GM18870 (cell line): ENCODE measurements around the gene UTP18.
"Not testable (repeated sequence)": the region's sequence is repeated elsewhere in the genome, so short reads cannot be mapped to it uniquely, and the experiment has no call there.

Experiments used
- ATAC-seq: cut with Tn5 transposase; IDR thresholded peaks from one replicate; pipeline ENCODE4 v1.9.1; 2021; ENCODE audit warnings: moderate library complexity; ENCODE audit not compliant: unreplicated experiment

The UTP18 gene

GRCh38 chr17:51330861-51331503, 70.6 kb downstream of the UTP18 start:
- not testable (repeated sequence) for ATAC-seq

GRCh38 chr17:51335006-51335590, 74.8 kb downstream of the UTP18 start:
- no peak for ATAC-seq

- no peak for ATAC-seq
Observed at GRCh38 chr17:51335883-51336822, 75.8 kb downstream of the UTP18 start.

GRCh38 chr17:51341457-51341856, 81.1 kb downstream of the UTP18 start:
- no peak for ATAC-seq

- no peak for ATAC-seq
Observed at GRCh38 chr17:51342257-51342656, 81.9 kb downstream of the UTP18 start.

- no peak for ATAC-seq
Observed at GRCh38 chr17:51344532-51344931, 84.2 kb downstream of the UTP18 start.

- ATAC-seq: no peak
Observed at GRCh38 chr17:51346218-51346982, 86.1 kb downstream of the UTP18 start.
